ENCODE data around the gene MACROD1. TPM values are rescaled to one million over a fixed set of nuclear protein-coding genes. Genes with fewer than 3 reads are reported as not detected.

Gene MACROD1
- total RNA-seq, 1 donor from 2014 or later: 26.5 TPM

- no peak for DNase-seq (ENCODE audit: low spot score in 2 of 2)
- H3K4me3 ChIP-seq: no peak overlapping the region
- TF ChIP-seq, protein P1, sequence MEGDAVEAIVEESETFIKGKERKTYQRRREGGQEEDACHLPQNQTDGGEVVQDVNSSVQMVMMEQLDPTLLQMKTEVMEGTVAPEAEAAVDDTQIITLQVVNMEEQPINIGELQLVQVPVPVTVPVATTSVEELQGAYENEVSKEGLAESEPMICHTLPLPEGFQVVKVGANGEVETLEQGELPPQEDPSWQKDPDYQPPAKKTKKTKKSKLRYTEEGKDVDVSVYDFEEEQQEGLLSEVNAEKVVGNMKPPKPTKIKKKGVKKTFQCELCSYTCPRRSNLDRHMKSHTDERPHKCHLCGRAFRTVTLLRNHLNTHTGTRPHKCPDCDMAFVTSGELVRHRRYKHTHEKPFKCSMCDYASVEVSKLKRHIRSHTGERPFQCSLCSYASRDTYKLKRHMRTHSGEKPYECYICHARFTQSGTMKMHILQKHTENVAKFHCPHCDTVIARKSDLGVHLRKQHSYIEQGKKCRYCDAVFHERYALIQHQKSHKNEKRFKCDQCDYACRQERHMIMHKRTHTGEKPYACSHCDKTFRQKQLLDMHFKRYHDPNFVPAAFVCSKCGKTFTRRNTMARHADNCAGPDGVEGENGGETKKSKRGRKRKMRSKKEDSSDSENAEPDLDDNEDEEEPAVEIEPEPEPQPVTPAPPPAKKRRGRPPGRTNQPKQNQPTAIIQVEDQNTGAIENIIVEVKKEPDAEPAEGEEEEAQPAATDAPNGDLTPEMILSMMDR (IDR thresholded peaks at IDR 0.05): no peak
- intact Hi-C loops (cut with DNase I): no loop called here
- H3K9me3 ChIP-seq: no peaks in the 10 kb centered on the region
- no peaks in the 10 kb centered on the region for H3K36me3 ChIP-seq
- no peaks in the 10 kb centered on the region for H3K4me1 ChIP-seq
- H3K27me3 ChIP-seq: no peaks in the 10 kb centered on the region
- H3K27ac ChIP-seq: no peak overlapping the region
These were observed 75.0 kb downstream of the MACROD1 start for GRCh38 chr11:64090806-64091516.

- no peak overlapping the region for H3K27ac ChIP-seq
- no peak overlapping the region for H3K4me3 ChIP-seq
- TF ChIP-seq, protein P1 (IDR thresholded peaks at IDR 0.05): no peak
- H3K4me1 ChIP-seq: no peaks in the 10 kb centered on the region
- H3K9me3 ChIP-seq: no peaks in the 10 kb centered on the region
- no peak for DNase-seq (ENCODE audit: low spot score in 2 of 2)
- H3K36me3 ChIP-seq: no peaks in the 10 kb centered on the region
- H3K27me3 ChIP-seq: no peaks in the 10 kb centered on the region
- intact Hi-C loops (cut with DNase I): no loop called here
These were observed 75.8 kb downstream of the MACROD1 start for GRCh38 chr11:64089915-64090805.

DNA sequence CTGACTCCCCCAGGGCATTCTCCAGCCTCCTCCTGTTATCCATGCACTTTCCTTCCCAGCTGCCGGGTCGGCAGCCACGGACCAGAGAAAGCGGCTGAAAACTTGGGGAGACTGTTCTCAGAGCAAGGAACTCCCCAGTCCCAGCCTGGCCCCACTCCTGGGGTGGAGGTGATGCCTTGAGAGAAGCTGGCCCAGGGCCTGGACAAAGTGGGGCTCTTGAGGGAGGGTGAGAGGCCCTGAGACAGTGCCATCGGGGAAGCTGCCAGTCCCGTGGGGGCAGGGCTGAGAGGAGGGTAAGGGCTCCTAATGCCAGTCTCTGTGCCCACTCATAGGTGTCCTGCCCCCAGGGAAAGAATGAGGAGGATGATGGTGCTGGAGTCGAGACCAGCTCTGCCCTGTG, 76.4 kb downstream of the MACROD1 start:
- intact Hi-C loops (cut with DNase I): no loop called here
- no peak overlapping the region for H3K4me3 ChIP-seq
- no peak for DNase-seq (ENCODE audit: low spot score in 2 of 2)
- H3K27me3 ChIP-seq: no peaks in the 10 kb centered on the region
- H3K27ac ChIP-seq: no peak overlapping the region
- TF ChIP-seq, protein P1 (IDR thresholded peaks at IDR 0.05): no peak
- H3K9me3 ChIP-seq: no peaks in the 10 kb centered on the region
- no peaks in the 10 kb centered on the region for H3K36me3 ChIP-seq
- no peaks in the 10 kb centered on the region for H3K4me1 ChIP-seq

- H3K27ac ChIP-seq: no peak overlapping the region
These were observed 76.9 kb downstream of the MACROD1 start for GRCh38 chr11:64089027-64089360.

DNA sequence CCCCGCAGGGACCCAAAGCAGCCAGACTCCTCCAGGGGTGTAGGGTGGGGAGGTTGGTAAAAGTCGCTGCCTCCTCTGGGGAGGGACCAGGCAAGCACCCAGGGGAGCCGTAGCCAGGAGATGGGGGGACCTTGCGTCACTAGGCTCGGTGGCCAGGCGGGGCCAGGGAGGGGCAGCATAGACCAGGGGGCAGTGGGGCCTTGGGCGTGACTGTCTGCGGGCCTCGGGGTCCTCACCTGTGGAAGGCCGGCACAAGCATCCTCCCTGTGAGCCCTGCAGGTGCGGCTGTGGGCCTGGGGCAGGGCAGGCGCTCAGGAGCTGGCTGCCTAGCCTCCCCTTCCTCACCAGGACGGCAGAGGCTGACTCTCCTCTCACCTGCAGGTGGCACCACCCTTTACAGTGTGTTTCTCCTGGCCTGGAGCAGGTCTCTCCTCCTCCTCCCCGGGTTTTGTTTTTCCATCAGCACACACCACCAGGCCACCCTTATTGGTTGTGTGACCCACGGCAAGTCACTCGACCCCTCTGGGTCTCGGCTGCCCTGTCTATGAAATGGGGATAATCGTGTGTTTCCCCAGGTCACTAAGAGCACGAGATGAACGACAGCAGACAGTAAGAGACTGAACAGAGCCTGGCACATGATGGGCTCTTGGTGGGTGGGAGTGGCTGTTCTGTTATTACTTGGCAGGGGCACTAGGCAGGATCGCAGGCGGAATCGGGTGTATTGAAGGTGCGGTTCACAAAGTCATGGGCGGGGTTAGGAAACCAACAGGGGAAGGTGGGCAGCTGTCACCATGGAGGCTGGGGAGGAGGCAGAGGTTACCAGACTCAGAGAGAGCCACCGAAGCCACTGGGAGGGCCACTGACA, 77.5 kb downstream of the MACROD1 start:
- H3K27ac ChIP-seq: no peak overlapping the region

More at GRCh38 chr11:64089027-64089360, 76.9 kb downstream of the MACROD1 start:
- no peaks in the 10 kb centered on the region for H3K27me3 ChIP-seq
- H3K4me3 ChIP-seq: no peak overlapping the region
- no peak for DNase-seq (ENCODE audit: low spot score in 2 of 2)
- H3K4me1 ChIP-seq: no peaks in the 10 kb centered on the region
- H3K9me3 ChIP-seq: no peaks in the 10 kb centered on the region
- TF ChIP-seq, protein P1 (IDR thresholded peaks at IDR 0.05): no peak
- H3K36me3 ChIP-seq: no peaks in the 10 kb centered on the region
- intact Hi-C loops (cut with DNase I): no loop called here

More for the DNA sequence above, 77.5 kb downstream of the MACROD1 start:
- H3K4me3 ChIP-seq: no peak overlapping the region
- intact Hi-C loops (cut with DNase I): no loop called here
- H3K4me1 ChIP-seq: no peaks in the 10 kb centered on the region
- H3K27me3 ChIP-seq: no peaks in the 10 kb centered on the region
- no peaks in the 10 kb centered on the region for H3K9me3 ChIP-seq
- TF ChIP-seq, protein P1 (IDR thresholded peaks at IDR 0.05): no peak
- no peak for DNase-seq (ENCODE audit: low spot score in 2 of 2)
- H3K36me3 ChIP-seq: no peaks in the 10 kb centered on the region

Data from ascending aorta (tissue), 2 donors.